H9 (cell line): ENCODE measurements around the gene CHAF1A. TPM values are rescaled to one million over a fixed set of nuclear protein-coding genes. Genes with fewer than 3 reads are reported as not detected.

ENCODE experiments used
- DNase-seq: peaks from one replicate; pipeline ENCODE4 v3.0.0-alpha.2; 2017
- H2AFZ ChIP-seq: one replicate; pipeline ENCODE4 v1.6.1; 2013; ENCODE audit warnings: mild to moderate bottlenecking, low read length, control low read depth, moderate library complexity
- H2AK5ac ChIP-seq: 2 replicates; pipeline ENCODE4 v1.6.1; 2013; ENCODE audit warnings: low read length, control low read depth, mixed read lengths; ENCODE audit not compliant: insufficient read length
- H2BK120ac ChIP-seq: one replicate; pipeline ENCODE4 v1.6.1; 2013; ENCODE audit warnings: low read depth, mild to moderate bottlenecking, low read length, control low read depth, inconsistent platforms; ENCODE audit not compliant: poor library complexity, severe bottlenecking
- H2BK12ac ChIP-seq: 2 replicates; pipeline ENCODE4 v1.6.1; 2013; ENCODE audit warnings: low read length, control low read depth, mixed read lengths, low read depth; ENCODE audit not compliant: insufficient read length
- H2BK15ac ChIP-seq: 2 replicates; pipeline ENCODE4 v1.6.1; 2013; ENCODE audit warnings: low read depth, low read length, control low read depth
- H2BK20ac ChIP-seq: one replicate; pipeline ENCODE4 v1.6.1; 2013; ENCODE audit warnings: low read depth, mild to moderate bottlenecking, low read length, control low read depth, inconsistent platforms; ENCODE audit not compliant: poor library complexity, severe bottlenecking
- H2BK5ac ChIP-seq: 2 replicates; pipeline ENCODE4 v1.6.1; 2013; ENCODE audit warnings: low read length, control low read depth, mixed read lengths; ENCODE audit not compliant: insufficient read length
- H3K14ac ChIP-seq: 2 replicates; pipeline ENCODE4 v1.6.1; 2013; ENCODE audit warnings: low read length, control low read depth; ENCODE audit not compliant: insufficient read depth
- H3K18ac ChIP-seq: 2 replicates; pipeline ENCODE4 v1.6.1; 2013; ENCODE audit warnings: low read depth, mild to moderate bottlenecking, mixed read lengths, low read length, control low read depth; ENCODE audit not compliant: insufficient read length
- H3K23ac ChIP-seq: 2 replicates; pipeline ENCODE4 v1.6.1; 2013; ENCODE audit warnings: low read length, control low read depth, mixed read lengths, low read depth; ENCODE audit not compliant: insufficient read length
- H3K23me2 ChIP-seq: 2 replicates; pipeline ENCODE4 v1.6.1; 2013; ENCODE audit warnings: low read depth, mild to moderate bottlenecking, mixed read lengths, low read length, control low read depth; ENCODE audit not compliant: insufficient read length, poor library complexity, severe bottlenecking
- H3K27ac ChIP-seq: 2 replicates; pipeline ENCODE4 v1.5.1; 2013; ENCODE audit warnings: low read length, control low read depth, mixed read lengths, low read depth; ENCODE audit not compliant: insufficient read length
- H3K27me3 ChIP-seq: 2 replicates; pipeline ENCODE4 v1.6.1; 2013; ENCODE audit warnings: low read length, control low read depth, inconsistent platforms; ENCODE audit not compliant: insufficient read depth
- H3K4ac ChIP-seq: 2 replicates; pipeline ENCODE4 v1.6.1; 2013; ENCODE audit warnings: low read depth, mild to moderate bottlenecking, control low read depth, inconsistent platforms, low read length, moderate library complexity
- H3K4me1 ChIP-seq: 2 replicates; pipeline ENCODE4 v1.6.1; 2013; ENCODE audit warnings: low read length, control low read depth, inconsistent platforms; ENCODE audit not compliant: insufficient read depth
- H3K4me2 ChIP-seq: 2 replicates; pipeline ENCODE4 v1.6.1; 2013; ENCODE audit warnings: low read length, control low read depth, mixed read lengths; ENCODE audit not compliant: insufficient read length, insufficient read depth
- H3K56ac ChIP-seq: 2 replicates; pipeline ENCODE4 v1.6.1; 2013; ENCODE audit warnings: low read depth, mild to moderate bottlenecking, mixed read lengths, low read length, control low read depth; ENCODE audit not compliant: insufficient read length
- H3K79me1 ChIP-seq: 2 replicates; pipeline ENCODE4 v1.6.1; 2013; ENCODE audit warnings: low read depth, mild to moderate bottlenecking, moderate library complexity, low read length, control low read depth, inconsistent platforms; ENCODE audit not compliant: insufficient read depth, poor library complexity, severe bottlenecking
- H3K79me2 ChIP-seq: 2 replicates; pipeline ENCODE4 v1.6.1; 2013; ENCODE audit warnings: low read length, control low read depth, inconsistent platforms; ENCODE audit not compliant: insufficient read depth
- H3K9ac ChIP-seq: 2 replicates; pipeline ENCODE4 v1.6.1; 2013; ENCODE audit warnings: low read length, control low read depth, mixed read lengths; ENCODE audit not compliant: insufficient read length; ENCODE audit errors: extremely low read depth
- H3K9me3 ChIP-seq: one replicate; pipeline ENCODE4 v1.6.1; 2013; ENCODE audit warnings: low read depth, low read length, inconsistent platforms; ENCODE audit not compliant: control insufficient read depth
- H3T11ph ChIP-seq: one replicate; pipeline ENCODE4 v1.6.1; 2013; ENCODE audit warnings: mild to moderate bottlenecking, low read length, control low read depth, inconsistent platforms
- H4K20me1 ChIP-seq: one replicate; pipeline ENCODE4 v1.6.1; 2013; ENCODE audit not compliant: control insufficient read depth, insufficient read length, insufficient read depth
- H4K5ac ChIP-seq: 2 replicates; pipeline ENCODE4 v1.6.1; 2013; ENCODE audit warnings: low read depth, mild to moderate bottlenecking, mixed read lengths, low read length, control low read depth; ENCODE audit not compliant: insufficient read length
- H4K8ac ChIP-seq: replicated peaks from 2 replicates; pipeline ENCODE4 v1.6.1; 2013; ENCODE audit warnings: low read length, control low read depth, mixed read lengths, low read depth; ENCODE audit not compliant: insufficient read length
- H4K91ac ChIP-seq: 2 replicates; pipeline ENCODE4 v1.6.1; 2013; ENCODE audit warnings: low read depth, mild to moderate bottlenecking, moderate library complexity, mixed read lengths, low read length, control low read depth; ENCODE audit not compliant: insufficient read length
- H3K27ac Mint-ChIP-seq, 3 experiments: 2 replicates in 2 of 3; 3 replicates in 1 of 3; pipeline ENCODE4 v1.8.0; 2020 to 2021; ENCODE audit warnings: mixed read lengths in 3 of 3, mild to moderate bottlenecking in 1 of 3, moderate library complexity in 1 of 3
- H3K27me3 Mint-ChIP-seq: 2 replicates; pipeline ENCODE4 v1.8.0; 2021; ENCODE audit warnings: low read depth, mild to moderate bottlenecking, moderate library complexity, mixed read lengths
- H3K36me3 Mint-ChIP-seq, 3 experiments: 2 replicates in 2 of 3; 3 replicates in 1 of 3; pipeline ENCODE4 v1.8.0; 2020 to 2021; ENCODE audit warnings: low read depth in 3 of 3, mixed read lengths in 3 of 3; ENCODE audit not compliant: insufficient read depth in 1 of 3
- H3K4me1 Mint-ChIP-seq, 2 experiments: 2 replicates each; pipeline ENCODE4 v1.8.0; 2020; ENCODE audit warnings: mixed read lengths in 2 of 2
- H3K4me3 Mint-ChIP-seq, 2 experiments: 2 replicates in 1 of 2; 3 replicates in 1 of 2; pipeline ENCODE4 v1.8.0; 2020 to 2021; ENCODE audit warnings: mild to moderate bottlenecking in 2 of 2, mixed read lengths in 2 of 2, moderate library complexity in 1 of 2
- H3K9me3 Mint-ChIP-seq, 2 experiments: 2 replicates in 1 of 2; 3 replicates in 1 of 2; pipeline ENCODE4 v1.8.0; 2020; ENCODE audit warnings: mild to moderate bottlenecking in 2 of 2, mixed read lengths in 2 of 2, moderate library complexity in 1 of 2
- WGBS: extraction: QIAGEN DNeasy Blood & Tissue Kit; methylation state at CpG from one replicate; pipeline ENCODE4 v1.1.7; 2013; ENCODE audit warnings: missing lambda C conversion rate, low lambda C conversion rate, mixed read lengths; ENCODE audit not compliant: insufficient read length; ENCODE audit errors: extremely low coverage; 5-methylcytosine and 5-hydroxymethylcytosine counted together
- total RNA-seq: library from RNA; stranded (reverse); gene quantifications from 2 replicates; pipeline ENCODE4 v1.2.1, GENCODE V29; 2021
- TF ChIP-seq, protein P1 (sequence below): fragments of 200-600 bp; sonication (generic); conservative IDR thresholded peaks from 3 replicates; pipeline ENCODE4 v1.8.0; 2021; ENCODE audit warnings: antibody characterized with exemption, mild to moderate bottlenecking

The CHAF1A gene
- total RNA-seq, 1 experiment from 2014 or later, result 143 TPM

GRCh38 chr19:4414800-4415321, 12.4 kb downstream of the CHAF1A start:
- H3T11ph ChIP-seq, result no peak overlapping the region
- H3K9me3 ChIP-seq, result no peaks in the 10 kb centered on the region
- no peak overlapping the region for H3K4ac ChIP-seq
- DNase-seq, result no peak
- H3K4me1 Mint-ChIP-seq, result peaks cover 36 to 46% of the 10 kb centered on the region in 2 experiments
- no peak overlapping the region for H2AK5ac ChIP-seq
- no peak overlapping the region for H3K56ac ChIP-seq
- H3K4me3 Mint-ChIP-seq, result peak overlapping the region; percentile 31 to 71
- H3K4me2 ChIP-seq, result peak overlapping the region; percentile 26
- no peak overlapping the region for H3K18ac ChIP-seq
- no peak overlapping the region for H2BK20ac ChIP-seq
- H2AFZ ChIP-seq, result no peak overlapping the region
- no peaks in the 10 kb centered on the region for H3K27me3 ChIP-seq
- H3K79me1 ChIP-seq, result peaks cover 12% of the 10 kb centered on the region
- no peak overlapping the region for H4K8ac ChIP-seq
- peak overlapping the region; percentile 11 for H3K27ac ChIP-seq
- TF ChIP-seq, protein P1, sequence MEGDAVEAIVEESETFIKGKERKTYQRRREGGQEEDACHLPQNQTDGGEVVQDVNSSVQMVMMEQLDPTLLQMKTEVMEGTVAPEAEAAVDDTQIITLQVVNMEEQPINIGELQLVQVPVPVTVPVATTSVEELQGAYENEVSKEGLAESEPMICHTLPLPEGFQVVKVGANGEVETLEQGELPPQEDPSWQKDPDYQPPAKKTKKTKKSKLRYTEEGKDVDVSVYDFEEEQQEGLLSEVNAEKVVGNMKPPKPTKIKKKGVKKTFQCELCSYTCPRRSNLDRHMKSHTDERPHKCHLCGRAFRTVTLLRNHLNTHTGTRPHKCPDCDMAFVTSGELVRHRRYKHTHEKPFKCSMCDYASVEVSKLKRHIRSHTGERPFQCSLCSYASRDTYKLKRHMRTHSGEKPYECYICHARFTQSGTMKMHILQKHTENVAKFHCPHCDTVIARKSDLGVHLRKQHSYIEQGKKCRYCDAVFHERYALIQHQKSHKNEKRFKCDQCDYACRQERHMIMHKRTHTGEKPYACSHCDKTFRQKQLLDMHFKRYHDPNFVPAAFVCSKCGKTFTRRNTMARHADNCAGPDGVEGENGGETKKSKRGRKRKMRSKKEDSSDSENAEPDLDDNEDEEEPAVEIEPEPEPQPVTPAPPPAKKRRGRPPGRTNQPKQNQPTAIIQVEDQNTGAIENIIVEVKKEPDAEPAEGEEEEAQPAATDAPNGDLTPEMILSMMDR, result no peak
- H2BK120ac ChIP-seq, result no peak overlapping the region
- H3K4me1 ChIP-seq, result peaks cover 2% of the 10 kb centered on the region; the same call in 1 of the 2 replicates
- WGBS, result no CpG with 5 or more reads among the region's 9 CpGs
- no peak overlapping the region for H4K91ac ChIP-seq
- peaks cover 5% of the 10 kb centered on the region for H4K20me1 ChIP-seq
- no peak overlapping the region for H2BK15ac ChIP-seq
- no peak overlapping the region for H3K23ac ChIP-seq
- no peak overlapping the region for H2BK5ac ChIP-seq
- H3K79me2 ChIP-seq, result peaks cover 36% of the 10 kb centered on the region; the same call in 1 of the 2 replicates
- peaks cover 39 to 82% (median 69%) of the 10 kb centered on the region in 3 experiments for H3K36me3 Mint-ChIP-seq
- H3K14ac ChIP-seq, result no peak overlapping the region
- no peaks in the 10 kb centered on the region for H3K9me3 Mint-ChIP-seq
- no peak overlapping the region for H2BK12ac ChIP-seq
- no peak overlapping the region for H4K5ac ChIP-seq
- H3K9ac ChIP-seq, result no peak overlapping the region
- H3K27me3 Mint-ChIP-seq, result no peaks in the 10 kb centered on the region
- H3K23me2 ChIP-seq, result no peaks in the 10 kb centered on the region
- peak overlapping the region; percentile 92 to 98 (median 97) for H3K27ac Mint-ChIP-seq
